Measurements from ENCODE around the gene BORCS6.

Gene BORCS6

GRCh38 chr17:8153957-8154607 is 35.9 kb downstream of the BORCS6 start:
- H3K9ac ChIP-seq (ENCODE audit: low read length), result peak overlapping the region; percentile 100
- H3K36me3 ChIP-seq (ENCODE audit: control insufficient read depth, insufficient read depth, low read length), result peaks cover 14% of the 10 kb centered on the region
- H3K4me1 ChIP-seq (ENCODE audit: control insufficient read depth, insufficient read depth, low read length), result peaks cover 37% of the 10 kb centered on the region
- H3K4me3 ChIP-seq (ENCODE audit: low read length), result peak overlapping the region; percentile 100
- peak overlapping the region; percentile 99 for H3K27ac ChIP-seq (ENCODE audit: low read depth, low read length)
- H3K27me3 ChIP-seq (ENCODE audit: control insufficient read depth, insufficient read depth, low read length), result no peaks in the 10 kb centered on the region

GRCh38 chr17:8153525-8153956 is 36.4 kb downstream of the BORCS6 start:
- Histone ChIP-seq H3K27me3 (ENCODE audit: control insufficient read depth, insufficient read depth, low read length) (no peaks in the 10 kb centered on the region), H3K9ac (ENCODE audit: low read length) (peak overlapping the region; percentile 38), H3K4me1 (ENCODE audit: control insufficient read depth, insufficient read depth, low read length) (peaks cover 35% of the 10 kb centered on the region), H3K4me3 (ENCODE audit: low read length) (peak overlapping the region; percentile 70), H3K27ac (ENCODE audit: low read depth, low read length) (peak overlapping the region; percentile 99), H3K36me3 (ENCODE audit: control insufficient read depth, insufficient read depth, low read length) (peaks cover 16% of the 10 kb centered on the region)

GRCh38 chr17:8153031-8153451 is 36.9 kb downstream of the BORCS6 start:
- H3K4me3 ChIP-seq (ENCODE audit: low read length), result peak overlapping the region; percentile 68
- H3K36me3 ChIP-seq (ENCODE audit: control insufficient read depth, insufficient read depth, low read length), result peaks cover 21% of the 10 kb centered on the region
- H3K27me3 ChIP-seq (ENCODE audit: control insufficient read depth, insufficient read depth, low read length), result no peaks in the 10 kb centered on the region
- H3K9ac ChIP-seq (ENCODE audit: low read length), result peak overlapping the region; percentile 35
- H3K27ac ChIP-seq (ENCODE audit: low read depth, low read length), result peak overlapping the region; percentile 99
- peaks cover 34% of the 10 kb centered on the region for H3K4me1 ChIP-seq (ENCODE audit: control insufficient read depth, insufficient read depth, low read length)

DNA sequence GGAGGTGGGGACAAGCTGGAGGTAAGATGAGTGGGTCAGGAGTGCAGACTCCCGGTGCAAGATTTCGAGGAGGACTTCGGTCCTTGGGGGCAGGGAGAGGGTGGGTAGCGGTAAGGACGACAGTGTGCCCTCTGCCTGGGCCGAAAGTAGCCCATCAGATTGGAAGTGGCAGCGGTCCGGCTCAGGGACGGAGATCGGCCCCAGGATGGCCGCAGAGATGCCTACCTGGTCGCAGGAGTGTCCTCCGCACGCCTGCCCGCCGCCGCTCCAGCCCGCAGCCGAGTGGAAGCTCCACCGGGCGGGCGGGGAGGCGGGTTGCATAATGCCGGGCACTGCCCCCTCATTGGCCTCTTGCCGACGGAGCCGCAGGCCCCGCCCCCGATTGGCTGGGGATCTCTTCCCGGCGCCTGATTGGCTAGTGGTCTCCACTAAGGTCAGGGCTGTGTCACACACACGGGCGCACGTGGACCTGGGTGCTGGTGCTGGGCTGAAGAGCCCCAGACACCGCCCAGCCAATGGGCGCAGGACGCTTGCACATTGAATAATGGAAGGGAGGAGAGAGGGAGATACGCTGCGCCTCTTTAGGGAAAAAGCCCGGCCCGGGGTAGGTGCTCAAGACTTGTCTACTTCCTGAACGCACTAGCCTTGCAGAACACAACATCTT is 37.7 kb downstream of the BORCS6 start, which contains the start of gene PER1:
Gene PER1, minus strand, starts transcription at position 293 of the 664 bp plus-strand sequence. CDS start 1,698 bp downstream, outside the sequence.
- Histone ChIP-seq H3K4me3 (ENCODE audit: low read length) (peak within 1 kb of the TSS; percentile 89), H3K9ac (ENCODE audit: low read length) (peak within 1 kb of the TSS; percentile 97), H3K27me3 (ENCODE audit: control insufficient read depth, insufficient read depth, low read length) (no peaks in the 10 kb centered on the region), H3K27ac (ENCODE audit: low read depth, low read length) (peak within 1 kb of the TSS; percentile 99), H3K36me3 (ENCODE audit: control insufficient read depth, insufficient read depth, low read length) (peaks cover 29% of the 10 kb centered on the region), H3K4me1 (ENCODE audit: control insufficient read depth, insufficient read depth, low read length) (peaks cover 34% of the 10 kb centered on the region)

DNA sequence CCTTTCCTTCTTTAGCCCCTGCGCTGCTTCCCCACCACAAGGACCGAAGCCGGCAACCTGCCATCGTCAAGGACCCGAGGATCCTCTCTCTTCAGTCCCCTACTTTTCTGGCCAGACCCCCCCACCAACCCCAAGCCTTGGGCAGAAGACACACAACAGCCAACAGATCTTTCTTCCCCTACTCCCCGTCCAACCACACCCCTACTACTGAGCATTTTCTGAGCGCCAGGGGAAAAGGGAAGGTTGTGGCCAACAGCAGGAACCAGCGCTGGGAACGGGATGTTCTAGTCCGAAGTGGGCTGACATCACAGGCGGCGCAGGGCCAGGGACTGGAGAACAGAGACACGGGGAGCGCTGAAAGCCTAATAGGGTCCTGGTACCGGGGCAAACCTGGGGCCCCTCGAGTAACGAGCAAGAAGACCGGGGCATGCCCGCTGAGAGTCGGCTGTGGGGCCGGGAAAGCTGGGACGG is 38.3 kb downstream of the BORCS6 start:
- Histone ChIP-seq H3K36me3 (ENCODE audit: control insufficient read depth, insufficient read depth, low read length) (peaks cover 34% of the 10 kb centered on the region), H3K9ac (ENCODE audit: low read length) (peak overlapping the region; percentile 97), H3K27me3 (ENCODE audit: control insufficient read depth, insufficient read depth, low read length) (no peaks in the 10 kb centered on the region), H3K27ac (ENCODE audit: low read depth, low read length) (peak overlapping the region; percentile 99), H3K4me3 (ENCODE audit: low read length) (peak overlapping the region; percentile 89), H3K4me1 (ENCODE audit: control insufficient read depth, insufficient read depth, low read length) (peaks cover 29% of the 10 kb centered on the region)

GRCh38 chr17:8151120-8151640 is 38.8 kb downstream of the BORCS6 start:
- Histone ChIP-seq H3K9ac (ENCODE audit: low read length) (peak overlapping the region; percentile 97), H3K4me1 (ENCODE audit: control insufficient read depth, insufficient read depth, low read length) (peaks cover 29% of the 10 kb centered on the region), H3K27ac (ENCODE audit: low read depth, low read length) (peak overlapping the region; percentile 99), H3K27me3 (ENCODE audit: control insufficient read depth, insufficient read depth, low read length) (no peaks in the 10 kb centered on the region), H3K4me3 (ENCODE audit: low read length) (peak overlapping the region; percentile 89), H3K36me3 (ENCODE audit: control insufficient read depth, insufficient read depth, low read length) (peaks cover 39% of the 10 kb centered on the region)

- H3K27ac ChIP-seq (ENCODE audit: low read depth, low read length), result peak overlapping the region; percentile 99
- peaks cover 44% of the 10 kb centered on the region for H3K36me3 ChIP-seq (ENCODE audit: control insufficient read depth, insufficient read depth, low read length)
- peak overlapping the region; percentile 32 for H3K9ac ChIP-seq (ENCODE audit: low read length)
- H3K4me3 ChIP-seq (ENCODE audit: low read length), result peak overlapping the region; percentile 89
- H3K4me1 ChIP-seq (ENCODE audit: control insufficient read depth, insufficient read depth, low read length), result peaks cover 29% of the 10 kb centered on the region
- no peaks in the 10 kb centered on the region for H3K27me3 ChIP-seq (ENCODE audit: control insufficient read depth, insufficient read depth, low read length)
These were observed 39.5 kb downstream of the BORCS6 start for GRCh38 chr17:8150194-8151119.

DNA sequence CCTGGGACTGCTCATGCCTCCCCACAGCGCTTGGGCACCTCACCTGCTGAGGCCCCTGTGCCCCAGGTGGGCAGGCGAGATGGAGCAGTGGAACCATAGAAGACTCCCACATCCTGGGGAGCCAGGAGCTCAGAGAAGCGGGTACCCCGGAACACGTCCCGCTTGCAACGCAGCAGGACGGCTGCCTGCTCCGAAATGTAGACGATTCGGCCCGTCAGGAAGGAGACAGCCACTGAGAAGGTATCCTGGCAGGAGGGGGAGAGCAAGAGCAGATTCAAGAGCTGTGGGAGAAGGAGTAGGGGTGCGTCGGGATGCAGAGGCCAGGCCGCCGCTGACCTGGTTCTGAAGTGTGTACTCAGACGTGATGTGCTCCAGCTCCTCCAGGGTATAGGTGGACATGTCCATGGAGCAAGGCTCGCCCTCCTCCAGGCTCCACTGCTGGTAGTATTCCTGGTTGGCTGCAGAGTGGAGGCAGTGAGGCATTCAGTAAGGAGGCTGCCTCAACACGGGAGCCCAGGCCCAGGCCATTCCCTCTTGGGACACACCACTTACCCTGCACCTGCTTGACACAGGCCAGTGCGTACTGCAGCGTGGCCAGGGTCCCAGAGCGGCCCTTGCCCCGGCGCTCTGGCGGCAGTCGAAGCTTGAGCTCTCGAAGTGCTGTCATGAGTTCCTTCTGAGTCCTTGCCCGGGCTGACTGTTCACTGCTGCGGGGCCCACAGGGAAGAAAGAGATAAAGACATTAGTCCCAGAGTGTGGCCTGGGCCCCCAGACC is 40.4 kb downstream of the BORCS6 start:
- H3K36me3 ChIP-seq (ENCODE audit: control insufficient read depth, insufficient read depth, low read length), result peaks cover 45% of the 10 kb centered on the region
- no peaks in the 10 kb centered on the region for H3K27me3 ChIP-seq (ENCODE audit: control insufficient read depth, insufficient read depth, low read length)
- no peak overlapping the region for H3K4me3 ChIP-seq (ENCODE audit: low read length)
- no peak overlapping the region for H3K9ac ChIP-seq (ENCODE audit: low read length)
- H3K27ac ChIP-seq (ENCODE audit: low read depth, low read length), result peak overlapping the region; percentile 99
- H3K4me1 ChIP-seq (ENCODE audit: control insufficient read depth, insufficient read depth, low read length), result peaks cover 23% of the 10 kb centered on the region

DNA sequence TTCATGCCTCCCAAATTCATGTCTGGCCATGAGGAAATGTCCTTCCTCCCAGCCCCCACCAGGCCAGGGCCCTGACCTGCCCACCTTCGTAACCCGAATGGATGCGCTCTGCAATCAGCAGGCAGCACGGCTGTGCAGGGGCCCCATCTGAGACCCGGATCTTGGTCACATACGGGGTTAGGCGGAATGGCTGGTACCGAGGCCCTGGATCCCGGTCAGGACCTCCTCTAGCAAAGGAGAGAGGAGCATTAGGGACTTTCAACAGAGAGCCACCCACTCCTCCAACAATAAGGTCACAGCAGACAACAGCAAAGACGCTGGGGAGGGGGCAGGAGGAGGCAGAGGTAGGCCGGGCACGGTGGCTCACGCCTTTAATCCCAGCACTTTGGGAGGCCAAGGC is 41.4 kb downstream of the BORCS6 start:
- Histone ChIP-seq H3K4me3 (ENCODE audit: low read length) (no peak overlapping the region), H3K27ac (ENCODE audit: low read depth, low read length) (no peak overlapping the region), H3K4me1 (ENCODE audit: control insufficient read depth, insufficient read depth, low read length) (peaks cover 21% of the 10 kb centered on the region), H3K27me3 (ENCODE audit: control insufficient read depth, insufficient read depth, low read length) (no peaks in the 10 kb centered on the region), H3K36me3 (ENCODE audit: control insufficient read depth, insufficient read depth, low read length) (peaks cover 56% of the 10 kb centered on the region), H3K9ac (ENCODE audit: low read length) (no peak overlapping the region)

DNA sequence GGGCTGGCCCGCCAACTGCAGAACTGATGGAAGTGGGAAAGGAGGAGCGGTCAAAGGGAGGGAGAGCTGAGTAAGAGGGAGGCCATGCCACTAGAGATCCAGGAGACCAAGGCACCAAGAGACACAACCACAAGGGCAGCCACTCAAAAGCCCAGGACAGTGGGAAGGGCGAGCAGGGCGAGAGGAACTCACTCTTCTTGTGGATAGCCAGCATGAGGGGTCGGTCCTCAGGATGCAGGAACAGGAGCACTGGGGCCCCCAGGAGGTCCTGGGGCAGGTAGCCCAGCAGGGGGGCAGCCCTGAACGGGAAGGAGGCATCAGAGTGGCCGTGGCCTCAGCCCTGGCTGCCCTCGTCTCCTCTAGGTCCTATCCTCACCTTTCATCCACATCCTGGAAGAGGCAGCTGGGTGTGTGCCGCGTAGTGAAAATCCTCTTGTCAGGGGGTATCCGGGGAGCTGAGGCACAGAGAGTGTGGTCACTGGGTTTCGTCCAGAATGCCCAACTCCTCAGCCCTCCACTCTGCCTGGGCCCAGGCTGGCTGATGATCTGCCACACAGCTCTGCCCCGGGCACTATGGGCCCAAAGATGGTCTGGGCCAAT is 42.1 kb downstream of the BORCS6 start:
- Histone ChIP-seq H3K27me3 (ENCODE audit: control insufficient read depth, insufficient read depth, low read length) (no peaks in the 10 kb centered on the region), H3K4me1 (ENCODE audit: control insufficient read depth, insufficient read depth, low read length) (peaks cover 15% of the 10 kb centered on the region), H3K9ac (ENCODE audit: low read length) (no peak overlapping the region), H3K36me3 (ENCODE audit: control insufficient read depth, insufficient read depth, low read length) (peaks cover 61% of the 10 kb centered on the region), H3K4me3 (ENCODE audit: low read length) (no peak overlapping the region), H3K27ac (ENCODE audit: low read depth, low read length) (peak overlapping the region; percentile 30)

- Histone ChIP-seq H3K27me3 (ENCODE audit: control insufficient read depth, insufficient read depth, low read length) (no peaks in the 10 kb centered on the region), H3K36me3 (ENCODE audit: control insufficient read depth, insufficient read depth, low read length) (peaks cover 67% of the 10 kb centered on the region), H3K27ac (ENCODE audit: low read depth, low read length) (peak overlapping the region; percentile 55), H3K4me3 (ENCODE audit: low read length) (no peak overlapping the region), H3K9ac (ENCODE audit: low read length) (no peak overlapping the region), H3K4me1 (ENCODE audit: control insufficient read depth, insufficient read depth, low read length) (peaks cover 10% of the 10 kb centered on the region)
These were observed 42.7 kb downstream of the BORCS6 start for GRCh38 chr17:8147141-8147804.
